ENCODE results near the gene CHORDC1. TPM values are rescaled to one million over a fixed set of nuclear protein-coding genes. Genes with fewer than 3 reads are reported as not detected.

The CHORDC1 gene
- total RNA-seq = 100 to 1,000 TPM in 1 of 2 experiments, 10 to 100 TPM in 1; 85.4 to 112 TPM

- Mint-ChIP-seq H3K27ac (peak within 1 kb of the TSS; percentile 97), H3K27me3 (no peaks in the 10 kb centered on the region), H3K4me3 (peak within 1 kb of the TSS; percentile 94), H3K9me3 (ENCODE audit: low read depth) (no peaks in the 10 kb centered on the region), H3K36me3 (ENCODE audit: low read depth) (peaks cover 35% of the 10 kb centered on the region), H3K4me1 (peaks cover 44% of the 10 kb centered on the region)
- peak; percentile 91 for ATAC-seq
- peak; percentile 95 for DNase-seq
- CTCF ChIA-PET = interaction anchor here (1.0 to 5.2 kb wide), 2 partner anchors 9 to 18 kb away, joined by 4 to 24 read pairs; no protein-coding TSS in a partner anchor
- intact Hi-C loops (cut with DNase I, micrococcal nuclease) = loop anchor here (1.0 to 2.0 kb wide), 3 partner anchors 17 to 18 kb away; no protein-coding TSS in a partner anchor
- POLR2A ChIA-PET = interaction anchor here (0.7 kb wide), 1 partner anchor 40 kb away, joined by 3 read pairs; no protein-coding TSS in a partner anchor
Observed at GRCh38 chr11:90222459-90223247, at the start of gene CHORDC1. Gene CHORDC1 (minus strand): TSS chr11:90223049. CDS start chr11:90222954, 95 bp downstream.

GRCh38 chr11:90257158-90257525 lies 34.3 kb upstream of the CHORDC1 start:
- H3K36me3 Mint-ChIP-seq (ENCODE audit: low read depth) = no peaks in the 10 kb centered on the region

DNA sequence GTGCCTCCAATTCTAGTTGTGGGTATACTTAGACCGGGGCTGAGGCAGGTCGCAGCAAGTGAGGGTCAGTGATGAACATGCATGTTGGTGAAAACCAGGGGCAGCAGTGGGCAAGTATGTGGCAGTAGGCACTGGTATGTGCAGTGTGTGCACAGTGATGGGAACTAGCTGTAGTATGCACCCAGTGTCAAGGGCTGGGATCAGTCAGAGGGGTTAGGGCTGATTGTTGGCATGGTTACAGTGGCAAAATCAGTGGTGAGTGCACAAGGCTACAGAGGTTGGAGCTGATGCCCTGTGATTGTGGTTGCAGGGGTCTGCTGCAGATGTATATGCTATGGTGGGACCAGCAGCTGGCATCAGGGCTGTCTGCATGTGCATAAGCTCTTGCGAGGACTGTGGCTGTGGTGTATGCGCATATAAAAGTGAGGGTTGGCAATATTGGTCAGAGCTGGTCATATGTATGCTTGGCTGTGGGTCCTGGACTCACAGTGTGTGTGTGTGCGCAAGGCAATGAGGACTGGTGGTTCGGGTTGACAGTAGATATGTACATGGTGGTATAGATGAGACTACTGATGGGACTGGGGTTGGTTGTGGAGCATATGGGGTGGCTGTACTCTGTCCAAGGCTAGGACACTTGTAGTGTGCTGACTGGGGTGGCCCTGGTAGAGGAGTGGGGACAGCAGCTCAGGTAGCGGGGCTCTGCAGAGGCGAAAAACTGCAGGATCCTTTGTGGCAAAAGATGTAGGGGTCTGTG lies 33.7 kb upstream of the CHORDC1 start:
- no peak for DNase-seq
- ATAC-seq = no peak
- Mint-ChIP-seq H3K9me3 (ENCODE audit: low read depth) (no peaks in the 10 kb centered on the region), H3K4me1 (peaks cover 8% of the 10 kb centered on the region), H3K27me3 (peaks cover 9% of the 10 kb centered on the region), H3K27ac (no peak overlapping the region), H3K4me3 (no peak overlapping the region), H3K36me3 (ENCODE audit: low read depth) (no peaks in the 10 kb centered on the region)
- CTCF ChIA-PET = no interaction called here
- intact Hi-C loops (cut with DNase I, micrococcal nuclease) = no loop called here
- POLR2A ChIA-PET = no interaction called here

More at GRCh38 chr11:90257158-90257525, 34.3 kb upstream of the CHORDC1 start:
- no peaks in the 10 kb centered on the region for H3K9me3 Mint-ChIP-seq (ENCODE audit: low read depth)
- no peak for DNase-seq
- H3K4me3 Mint-ChIP-seq = no peak overlapping the region
- no peak overlapping the region for H3K27ac Mint-ChIP-seq
- ATAC-seq = no peak
- ChIA-PET CTCF (interaction anchor here (0.8 kb wide), 1 partner anchor 69 kb away, joined by 3 read pairs; no protein-coding TSS in a partner anchor), POLR2A (no interaction called here)
- H3K4me1 Mint-ChIP-seq = peaks cover 5% of the 10 kb centered on the region
- peaks cover 9% of the 10 kb centered on the region for H3K27me3 Mint-ChIP-seq
- intact Hi-C loops (cut with DNase I, micrococcal nuclease) = no loop called here

DNA sequence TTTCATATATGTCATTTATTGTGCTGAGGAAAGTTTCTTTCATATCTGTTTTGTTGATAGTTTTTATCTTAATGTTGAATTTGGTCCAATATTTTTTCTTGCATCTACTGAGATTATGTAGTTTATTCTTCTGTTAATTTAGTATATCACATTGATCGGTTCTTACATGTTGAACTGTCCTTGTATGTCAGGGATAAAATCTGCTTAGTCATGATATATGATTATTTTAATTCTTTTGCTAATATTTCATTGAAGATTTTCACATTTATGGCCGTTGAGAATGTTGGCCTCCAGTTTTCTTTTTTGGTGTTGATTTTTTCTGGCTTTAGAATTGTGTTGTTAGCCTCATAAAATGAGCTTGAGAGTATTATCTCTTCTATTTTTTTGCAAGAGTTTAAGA lies 31.2 kb upstream of the CHORDC1 start:
- Mint-ChIP-seq H3K4me3 (no peak overlapping the region), H3K9me3 (ENCODE audit: low read depth) (no peaks in the 10 kb centered on the region), H3K36me3 (ENCODE audit: low read depth) (no peaks in the 10 kb centered on the region), H3K27me3 (peaks cover 4% of the 10 kb centered on the region), H3K27ac (no peak overlapping the region), H3K4me1 (peaks cover 14% of the 10 kb centered on the region)
- DNase-seq (no peak), ATAC-seq (no peak)
- POLR2A ChIA-PET = no interaction called here
- intact Hi-C loops (cut with DNase I, micrococcal nuclease) = no loop called here
- CTCF ChIA-PET = interaction anchor here (0.7 kb wide), 1 partner anchor 73 kb away, joined by 3 read pairs; no protein-coding TSS in a partner anchor

GRCh38 chr11:90252053-90252452 lies 29.2 kb upstream of the CHORDC1 start:
- DNase-seq (no peak), ATAC-seq (no peak)
- Mint-ChIP-seq H3K36me3 (ENCODE audit: low read depth) (no peaks in the 10 kb centered on the region), H3K27ac (no peak overlapping the region), H3K4me1 (peaks cover 14% of the 10 kb centered on the region), H3K9me3 (ENCODE audit: low read depth) (no peaks in the 10 kb centered on the region), H3K27me3 (peaks cover 4% of the 10 kb centered on the region), H3K4me3 (no peak overlapping the region)
- CTCF ChIA-PET = interaction anchor here (1.2 kb wide), 1 partner anchor 41 kb away, joined by 3 read pairs; no protein-coding TSS in a partner anchor
- POLR2A ChIA-PET = no interaction called here
- intact Hi-C loops (cut with DNase I, micrococcal nuclease) = no loop called here

GRCh38 chr11:90251599-90251998 lies 28.8 kb upstream of the CHORDC1 start:
- CTCF ChIA-PET = interaction anchor here (1.2 kb wide), 1 partner anchor 41 kb away, joined by 3 read pairs; no protein-coding TSS in a partner anchor
- H3K27ac Mint-ChIP-seq = no peak overlapping the region
- intact Hi-C loops (cut with DNase I, micrococcal nuclease) = no loop called here
- ATAC-seq = no peak
- H3K4me1 Mint-ChIP-seq = peaks cover 14% of the 10 kb centered on the region
- peak overlapping the region; percentile 64 for H3K4me3 Mint-ChIP-seq
- POLR2A ChIA-PET = no interaction called here
- H3K36me3 Mint-ChIP-seq (ENCODE audit: low read depth) = no peaks in the 10 kb centered on the region
- peaks cover 2% of the 10 kb centered on the region for H3K27me3 Mint-ChIP-seq
- H3K9me3 Mint-ChIP-seq (ENCODE audit: low read depth) = no peaks in the 10 kb centered on the region
- DNase-seq = no peak

GRCh38 chr11:90250970-90251369 lies 28.1 kb upstream of the CHORDC1 start:
- peaks cover 2% of the 10 kb centered on the region for H3K27me3 Mint-ChIP-seq
- ChIA-PET POLR2A (no interaction called here), CTCF (interaction anchor here (0.8 to 1.2 kb wide), 2 partner anchors 31 to 209 kb away, joined by 3 to 4 read pairs; no protein-coding TSS in a partner anchor)
- H3K27ac Mint-ChIP-seq = peak overlapping the region; percentile 2
- H3K4me1 Mint-ChIP-seq = peaks cover 14% of the 10 kb centered on the region
- intact Hi-C loops (cut with DNase I, micrococcal nuclease) = no loop called here
- peak; percentile 77 for ATAC-seq
- H3K9me3 Mint-ChIP-seq (ENCODE audit: low read depth) = no peaks in the 10 kb centered on the region
- peak overlapping the region; percentile 64 for H3K4me3 Mint-ChIP-seq
- H3K36me3 Mint-ChIP-seq (ENCODE audit: low read depth) = no peaks in the 10 kb centered on the region
- DNase-seq = peak; percentile 29

GRCh38 chr11:90246468-90246867 lies 23.6 kb upstream of the CHORDC1 start:
- Mint-ChIP-seq H3K27ac (no peak overlapping the region), H3K9me3 (ENCODE audit: low read depth) (no peaks in the 10 kb centered on the region), H3K27me3 (peaks cover 6% of the 10 kb centered on the region), H3K4me1 (peaks cover 6% of the 10 kb centered on the region), H3K36me3 (ENCODE audit: low read depth) (no peaks in the 10 kb centered on the region), H3K4me3 (no peak overlapping the region)
- ChIA-PET POLR2A (no interaction called here), CTCF (interaction anchor here (0.6 kb wide), 1 partner anchor 13 kb away, joined by 3 read pairs; no protein-coding TSS in a partner anchor)
- ATAC-seq (no peak), DNase-seq (no peak)
- intact Hi-C loops (cut with DNase I, micrococcal nuclease) = loop anchor here in 1 of 2 experiments (10.0 kb wide), 1 partner anchor 998 kb away; no protein-coding TSS in a partner anchor

- no peaks in the 10 kb centered on the region for H3K36me3 Mint-ChIP-seq (ENCODE audit: low read depth)
- DNase-seq (no peak), ATAC-seq (no peak)
- H3K4me3 Mint-ChIP-seq = no peak overlapping the region
- ChIA-PET CTCF (no interaction called here), POLR2A (no interaction called here)
- intact Hi-C loops (cut with DNase I, micrococcal nuclease) = loop anchor here in 1 of 2 experiments (10.0 kb wide), 1 partner anchor 1001 kb away; no protein-coding TSS in a partner anchor
- H3K27me3 Mint-ChIP-seq = peaks cover 6% of the 10 kb centered on the region
- no peaks in the 10 kb centered on the region for H3K9me3 Mint-ChIP-seq (ENCODE audit: low read depth)
- peaks cover 8% of the 10 kb centered on the region for H3K4me1 Mint-ChIP-seq
- H3K27ac Mint-ChIP-seq = no peak overlapping the region
Observed at GRCh38 chr11:90243534-90243933, 20.7 kb upstream of the CHORDC1 start.

GRCh38 chr11:90242894-90243416 lies 20.1 kb upstream of the CHORDC1 start:
- H3K9me3 Mint-ChIP-seq (ENCODE audit: low read depth) = no peaks in the 10 kb centered on the region
- POLR2A ChIA-PET = no interaction called here
- H3K4me3 Mint-ChIP-seq = no peak overlapping the region
- H3K4me1 Mint-ChIP-seq = peaks cover 8% of the 10 kb centered on the region
- intact Hi-C loops (cut with DNase I, micrococcal nuclease) = loop anchor here in 1 of 2 experiments (10.0 kb wide), 1 partner anchor 1002 kb away; no protein-coding TSS in a partner anchor
- H3K36me3 Mint-ChIP-seq (ENCODE audit: low read depth) = no peaks in the 10 kb centered on the region
- ATAC-seq (no peak), DNase-seq (no peak)
- peaks cover 6% of the 10 kb centered on the region for H3K27me3 Mint-ChIP-seq
- CTCF ChIA-PET = no interaction called here
- H3K27ac Mint-ChIP-seq = no peak overlapping the region

DNA sequence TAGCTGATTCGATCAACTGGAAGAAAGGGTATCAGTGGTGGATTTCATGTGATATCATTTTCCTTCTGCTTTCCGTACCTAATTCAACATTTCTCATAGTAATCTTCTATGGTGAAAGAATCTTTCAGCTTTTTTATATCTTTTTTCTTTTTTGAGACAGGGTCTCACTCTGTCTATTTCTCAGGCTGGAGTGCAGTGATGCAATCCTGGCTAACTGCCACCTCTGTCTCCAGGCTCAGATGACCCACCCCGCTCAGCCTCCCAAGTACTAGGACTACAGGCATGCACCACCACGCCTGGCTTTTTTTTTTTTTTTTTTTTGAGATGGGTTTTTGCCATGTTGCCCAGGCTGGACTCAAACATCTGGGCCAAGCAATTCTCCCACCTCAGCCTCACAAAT lies 18.6 kb upstream of the CHORDC1 start:
- H3K36me3 Mint-ChIP-seq (ENCODE audit: low read depth) = no peaks in the 10 kb centered on the region
- peaks cover 6% of the 10 kb centered on the region for H3K27me3 Mint-ChIP-seq
- H3K4me1 Mint-ChIP-seq = peaks cover 8% of the 10 kb centered on the region
- ATAC-seq (no peak), DNase-seq (no peak)
- ChIA-PET POLR2A (no interaction called here), CTCF (no interaction called here)
- no peaks in the 10 kb centered on the region for H3K9me3 Mint-ChIP-seq (ENCODE audit: low read depth)
- intact Hi-C loops (cut with DNase I, micrococcal nuclease) = loop anchor here (2.0 to 10.0 kb wide), 2 partner anchors 19 to 1003 kb away; partner anchors contain the start of gene CHORDC1 (in 1 of the 2)
- no peak overlapping the region for H3K27ac Mint-ChIP-seq
- no peak overlapping the region for H3K4me3 Mint-ChIP-seq

Measured in activated CD4-positive, alpha-beta T cell treated with anti-CD3 and anti-CD28 coated beads for 36 hours (primary cell).